ENCODE measurements around the gene SIPA1L3. TPM values are rescaled to one million over a fixed set of nuclear protein-coding genes. Genes with fewer than 3 reads are reported as not detected.

The SIPA1L3 gene
- total RNA-seq, 1 donor from 2014 or later = 3.4 TPM

- DNase-seq (ENCODE audit: low read depth) (no peak), FAIRE-seq (no peak)
- TF ChIP-seq CTCF (IDR thresholded peaks at IDR 0.05; ENCODE audit: insufficient read depth, low read length, severe bottlenecking) = no peak
- Histone ChIP-seq H3K36me3 (ENCODE audit: control insufficient read depth, insufficient read depth, low read length) (peaks cover 4% of the 10 kb centered on the region), H3K4me3 (ENCODE audit: low read depth, low read length) (no peak overlapping the region), H3K27me3 (ENCODE audit: control insufficient read depth, insufficient read depth, low read length) (no peaks in the 10 kb centered on the region)
Observed at GRCh38 chr19:38120471-38121025, 213.5 kb downstream of the SIPA1L3 start.

- no peak for DNase-seq (ENCODE audit: low read depth)
- TF ChIP-seq CTCF (IDR thresholded peaks at IDR 0.05; ENCODE audit: insufficient read depth, low read length, severe bottlenecking) = no peak
- peak; percentile 60 for FAIRE-seq
- no peaks in the 10 kb centered on the region for H3K27me3 ChIP-seq (ENCODE audit: control insufficient read depth, insufficient read depth, low read length)
- H3K4me3 ChIP-seq (ENCODE audit: low read depth, low read length) = no peak overlapping the region
- H3K36me3 ChIP-seq (ENCODE audit: control insufficient read depth, insufficient read depth, low read length) = peaks cover 4% of the 10 kb centered on the region
Observed at GRCh38 chr19:38122402-38123093, 215.5 kb downstream of the SIPA1L3 start.

GRCh38 chr19:38125238-38125637 lies 218.2 kb downstream of the SIPA1L3 start:
- Histone ChIP-seq H3K36me3 (ENCODE audit: control insufficient read depth, insufficient read depth, low read length) (no peaks in the 10 kb centered on the region), H3K27me3 (ENCODE audit: control insufficient read depth, insufficient read depth, low read length) (no peaks in the 10 kb centered on the region), H3K4me3 (ENCODE audit: low read depth, low read length) (no peak overlapping the region)
- FAIRE-seq = no peak
- TF ChIP-seq CTCF (IDR thresholded peaks at IDR 0.05; ENCODE audit: insufficient read depth, low read length, severe bottlenecking) = no peak
- no peak for DNase-seq (ENCODE audit: low read depth)

GRCh38 chr19:38130399-38130798 lies 223.4 kb downstream of the SIPA1L3 start:
- FAIRE-seq (no peak), DNase-seq (ENCODE audit: low read depth) (no peak)
- TF ChIP-seq CTCF (IDR thresholded peaks at IDR 0.05; ENCODE audit: insufficient read depth, low read length, severe bottlenecking) = no peak
- no peak overlapping the region for H3K4me3 ChIP-seq (ENCODE audit: low read depth, low read length)
- H3K36me3 ChIP-seq (ENCODE audit: control insufficient read depth, insufficient read depth, low read length) = peaks cover 1% of the 10 kb centered on the region
- H3K27me3 ChIP-seq (ENCODE audit: control insufficient read depth, insufficient read depth, low read length) = no peaks in the 10 kb centered on the region

GRCh38 chr19:38132781-38133180 lies 225.8 kb downstream of the SIPA1L3 start:
- FAIRE-seq (no peak), DNase-seq (ENCODE audit: low read depth) (no peak)
- no peak overlapping the region for H3K4me3 ChIP-seq (ENCODE audit: low read depth, low read length)
- H3K36me3 ChIP-seq (ENCODE audit: control insufficient read depth, insufficient read depth, low read length) = peaks cover 1% of the 10 kb centered on the region
- no peaks in the 10 kb centered on the region for H3K27me3 ChIP-seq (ENCODE audit: control insufficient read depth, insufficient read depth, low read length)
- no peak for TF ChIP-seq CTCF (IDR thresholded peaks at IDR 0.05; ENCODE audit: insufficient read depth, low read length, severe bottlenecking)
